Activated gamma-delta T cell treated with anti-CD3 and anti-CD28 coated beads, Interleukin-2, amount 50 U/mL, for 16 hours (primary cell): ENCODE data around the gene LIMK1.
"Not testable (repeated sequence)": the region's sequence is repeated elsewhere in the genome, so short reads cannot be mapped to it uniquely, and the experiment has no call there.

Experiments used
- DNase-seq: peaks from one replicate; pipeline ENCODE4 v3.0.0-alpha.2; 2020; ENCODE audit warnings: low read depth

Gene LIMK1

GRCh38 chr7:74126220-74126880 is 42.7 kb downstream of the LIMK1 start:
- DNase-seq: no peak

DNA sequence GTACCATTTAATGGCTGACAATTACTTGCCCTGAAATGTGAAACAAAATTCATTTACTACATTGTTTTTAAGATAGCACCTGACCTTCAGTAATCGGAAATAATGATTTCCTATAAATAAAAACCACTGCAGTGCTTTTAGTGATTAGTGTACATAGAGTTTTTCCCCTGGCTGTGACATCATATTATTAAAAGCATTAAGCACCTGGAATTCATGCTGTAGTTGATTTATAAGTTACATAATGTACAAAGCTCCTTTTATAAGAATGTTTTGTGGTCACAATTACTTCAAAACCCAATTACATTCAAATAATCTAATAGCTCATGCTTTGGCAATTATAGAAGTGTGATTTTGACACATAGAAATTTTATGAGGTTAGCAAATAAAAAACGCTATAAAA is 46.3 kb downstream of the LIMK1 start:
- DNase-seq: no peak

- no peak for DNase-seq
These were observed 46.9 kb downstream of the LIMK1 start for GRCh38 chr7:74130518-74130917.

- no peak for DNase-seq
These were observed 50.6 kb downstream of the LIMK1 start for GRCh38 chr7:74134117-74134620.

GRCh38 chr7:74138334-74138867 is 54.8 kb downstream of the LIMK1 start:
- no peak for DNase-seq

DNA sequence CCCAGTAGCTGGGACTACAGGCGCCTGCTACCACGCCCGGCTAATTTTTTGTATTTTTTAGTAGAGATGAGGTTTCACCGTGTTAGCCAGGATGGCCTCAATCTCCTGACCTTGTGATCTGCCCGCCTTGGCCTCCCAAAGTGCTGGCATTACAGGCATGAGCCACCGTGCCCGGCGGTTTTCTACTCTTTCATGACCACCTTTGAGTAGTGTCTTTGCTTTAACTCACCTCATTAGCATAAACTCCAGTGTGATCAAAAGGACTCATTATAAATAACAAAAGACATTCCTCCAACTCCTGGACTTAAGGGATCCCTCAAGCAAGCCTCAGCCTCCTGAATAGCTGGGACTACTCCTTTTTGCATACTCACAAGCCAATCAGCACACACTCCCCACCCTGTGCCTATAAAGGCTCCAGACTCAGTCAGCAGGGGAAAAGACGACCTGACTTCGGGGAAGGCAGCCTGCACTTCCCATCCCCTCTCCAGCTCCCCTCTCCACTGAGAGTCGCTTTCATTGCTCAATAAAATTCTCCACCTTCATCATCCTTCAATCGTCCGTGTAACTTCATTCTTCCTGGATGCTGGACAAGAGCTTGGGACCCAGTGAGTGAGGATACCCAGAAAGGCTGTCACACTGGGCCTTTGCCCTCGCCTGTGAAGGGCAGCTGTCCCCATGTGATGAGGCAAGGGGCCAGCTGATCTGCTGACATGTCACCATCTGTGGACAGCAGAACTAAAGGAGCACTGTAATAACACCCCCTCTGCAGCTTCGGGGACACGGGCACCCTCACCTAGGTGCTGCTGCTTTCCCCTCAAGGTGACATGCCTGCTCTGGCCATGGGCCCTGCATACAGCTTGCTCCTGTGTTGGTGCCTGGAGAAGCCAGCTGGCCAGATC is 55.6 kb downstream of the LIMK1 start:
- DNase-seq: no peak

DNA sequence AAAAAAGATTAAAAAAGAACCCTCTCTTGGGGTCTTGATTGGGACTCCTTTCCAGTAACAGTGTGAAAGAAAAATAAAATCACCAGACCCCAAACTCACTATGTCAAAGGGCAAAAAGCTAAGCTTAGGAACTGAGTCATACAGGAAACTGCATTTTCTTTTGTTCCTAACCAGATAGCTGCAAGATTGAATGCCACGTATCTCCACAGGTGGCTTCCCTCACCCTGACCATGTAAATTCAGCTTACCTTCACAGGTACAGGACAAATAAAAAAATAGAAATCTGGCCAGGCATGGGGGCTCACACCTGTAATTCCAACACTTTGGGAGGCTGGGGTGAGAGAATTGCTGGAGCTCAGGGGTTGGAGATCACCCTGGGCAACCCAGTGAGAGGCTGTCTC is 58.1 kb downstream of the LIMK1 start:
- DNase-seq: no peak

DNA sequence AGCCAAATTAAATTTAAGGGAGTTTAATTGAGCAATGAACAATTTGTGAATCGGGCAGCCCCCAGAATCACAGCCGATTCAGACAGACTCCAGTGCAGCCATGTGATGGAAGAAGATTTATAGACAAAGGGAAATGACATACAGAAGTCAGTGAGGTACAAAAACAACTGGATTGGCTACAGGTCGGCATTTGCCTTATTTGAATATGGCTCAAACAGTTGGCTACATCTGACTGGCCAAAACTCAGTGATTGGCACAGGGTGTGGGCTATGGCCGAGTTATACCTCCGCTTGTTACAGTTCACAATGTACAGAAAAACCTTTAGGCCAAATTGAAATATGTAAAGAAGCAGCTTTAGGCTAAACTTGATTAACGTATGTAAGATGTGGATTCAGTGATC is 59.8 kb downstream of the LIMK1 start:
- no peak for DNase-seq

DNA sequence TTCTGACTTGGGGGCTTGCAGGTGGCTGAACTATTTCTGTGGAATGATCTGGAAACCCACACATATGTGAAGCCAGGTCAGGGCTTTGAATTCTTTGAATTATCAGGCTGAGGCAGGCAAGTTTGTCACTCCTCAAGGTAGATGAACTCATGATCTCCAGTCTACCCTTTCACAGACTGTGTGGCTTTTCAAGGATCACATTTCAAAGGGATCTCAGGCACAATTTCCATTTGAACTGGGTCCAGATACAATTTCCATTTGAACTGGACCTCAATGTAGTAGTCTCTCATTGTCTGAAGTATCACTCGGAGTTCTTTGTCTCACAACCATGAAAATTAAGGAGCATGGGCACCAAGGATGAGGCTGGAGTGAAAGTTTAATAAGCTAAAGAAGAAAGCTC is 64.9 kb downstream of the LIMK1 start:
- DNase-seq: no peak

GRCh38 chr7:74149071-74149470 is 65.5 kb downstream of the LIMK1 start:
- no peak for DNase-seq

- DNase-seq: no peak
These were observed 66.0 kb downstream of the LIMK1 start for GRCh38 chr7:74149603-74150002.

- no peak for DNase-seq
These were observed 70.1 kb downstream of the LIMK1 start for GRCh38 chr7:74153736-74154135.

DNA sequence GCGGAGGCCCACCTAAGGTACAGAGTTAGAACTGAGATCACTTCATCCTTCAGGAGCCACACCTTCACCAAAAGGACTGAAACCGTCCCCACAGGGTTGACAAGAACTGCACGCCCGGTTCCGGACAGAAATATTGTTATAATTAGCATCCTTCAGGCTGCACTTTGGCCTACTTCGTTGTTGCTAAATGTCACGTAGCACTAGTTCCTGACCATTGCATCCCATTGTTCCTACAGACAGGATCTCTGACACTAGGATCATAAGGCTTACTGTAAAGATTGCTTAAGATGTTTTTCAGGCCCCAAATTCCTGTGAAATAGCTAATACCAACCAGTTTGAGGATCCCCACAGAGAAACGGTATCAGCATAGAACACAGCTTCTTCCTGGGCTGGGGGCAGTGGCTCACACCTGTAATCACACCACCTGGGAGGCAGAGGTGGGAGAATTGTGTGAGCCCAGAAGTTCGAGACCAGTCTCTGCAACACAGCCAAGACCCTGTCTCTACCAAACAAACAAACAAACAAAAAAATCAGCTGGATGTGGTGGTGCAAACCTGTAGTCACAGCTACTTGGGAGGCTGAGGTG is 72.3 kb downstream of the LIMK1 start:
- no peak for DNase-seq

- no peak for DNase-seq
These were observed 74.0 kb downstream of the LIMK1 start for GRCh38 chr7:74157605-74158004.

DNA sequence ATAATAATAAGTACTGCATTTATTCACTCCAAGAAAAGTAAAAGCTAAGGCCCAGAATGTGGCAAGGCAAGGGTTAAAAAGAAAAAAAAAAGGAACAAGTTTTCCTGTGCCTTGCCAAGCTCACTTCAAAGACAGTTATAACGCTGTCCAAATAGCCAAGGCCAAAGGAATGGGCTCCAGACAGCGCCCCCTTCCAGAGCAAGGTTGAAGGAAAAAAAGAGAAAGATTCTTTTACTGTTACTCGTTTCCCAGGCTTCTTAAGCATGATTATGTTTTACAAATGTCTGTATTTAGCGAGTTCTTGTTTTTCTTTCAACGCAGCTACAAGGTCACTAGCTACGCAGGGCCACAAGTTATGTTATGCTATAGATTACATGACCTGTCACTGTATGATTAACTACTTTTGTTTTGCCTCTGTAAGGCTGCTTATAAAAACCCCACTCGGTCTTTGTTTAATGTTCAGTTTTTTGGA is 81.4 kb downstream of the LIMK1 start:
- no peak for DNase-seq

DNA sequence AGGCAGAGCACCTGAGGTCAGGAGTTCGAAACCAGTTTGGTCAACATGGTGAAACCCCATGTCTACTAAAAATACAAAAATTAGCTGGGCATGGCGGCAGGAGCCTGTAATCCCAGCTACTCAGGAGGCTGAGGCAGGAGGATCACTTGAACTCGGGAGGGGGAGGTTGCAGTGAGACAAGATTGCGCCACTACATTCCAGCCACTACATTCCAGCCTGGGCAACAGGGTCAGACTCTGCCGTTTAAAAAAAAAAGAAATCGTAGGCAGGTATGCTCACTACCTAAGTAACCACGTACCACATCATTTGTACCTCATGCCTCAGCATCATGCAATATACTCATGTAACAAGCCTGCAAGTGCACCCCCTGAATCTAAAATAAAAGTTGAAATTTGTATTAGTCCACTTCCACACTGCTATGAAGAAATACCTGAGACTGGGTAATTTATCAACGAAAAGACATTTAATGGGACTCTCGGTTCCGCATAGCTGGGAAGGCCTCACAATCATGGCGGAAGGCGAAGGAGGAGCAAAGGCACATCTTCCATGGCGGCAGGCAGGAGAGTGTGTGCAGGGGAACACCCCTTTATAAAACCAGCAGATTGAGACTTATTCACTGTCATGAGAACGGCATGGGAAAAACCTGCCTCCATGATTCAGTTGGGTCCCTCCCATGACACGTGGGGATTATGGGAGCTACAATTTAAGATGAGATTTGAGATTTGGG is 82.4 kb downstream of the LIMK1 start:
- no peak for DNase-seq

DNA sequence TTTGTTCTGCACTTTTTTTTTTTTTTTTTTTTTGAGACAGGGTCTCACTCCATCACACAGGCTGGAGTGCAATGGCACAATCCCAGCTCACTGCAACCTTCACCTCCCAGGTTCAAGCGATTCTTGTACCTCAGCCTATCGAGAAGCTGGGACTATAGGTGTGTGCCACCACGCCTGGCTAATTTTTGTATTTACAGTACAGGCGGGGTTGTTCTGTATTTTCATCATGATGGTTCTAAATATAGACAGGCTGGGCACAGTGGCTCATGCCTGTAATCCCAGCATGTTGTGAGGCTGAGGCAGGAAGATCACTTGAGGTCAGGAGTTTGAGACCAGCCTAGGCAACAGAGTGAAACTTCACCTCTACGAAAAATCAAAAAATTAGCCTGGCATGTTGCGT is 83.7 kb downstream of the LIMK1 start:
- DNase-seq: not testable (repeated sequence)
